HCT116 (cell line): Measurements from ENCODE around the gene KRTAP5-9. TPM values are rescaled to one million over a fixed set of nuclear protein-coding genes. Genes with fewer than 3 reads are reported as not detected.

Experiments used
- ATAC-seq: fragments of 200-7000 bp; cut with Tn5 transposase; 2 replicates; pipeline ENCODE4 v1.9.1; 2020; ENCODE audit warnings: mild to moderate bottlenecking, moderate library complexity
- BruUV-seq: library from RNA; stranded (reverse); fragments of 400-500 nt; replicated peaks from 2 replicates; lab custom pipeline; 2021; lab: Mats Ljungman, UMichigan
- CTCF ChIA-PET: fragments of 300-600 bp; sonication (Branson Sonifier 250); formaldehyde crosslinking; loops from one replicate; lab custom pipeline; 2021; ENCODE audit warnings: antibody characterized with exemption; lab: Charles Lee
- POLR2A ChIA-PET: fragments of 300-600, 350-600 bp; sonication (Branson Sonifier 250); formaldehyde crosslinking; loops from one replicate; lab custom pipeline; 2021; ENCODE audit warnings: antibody characterized with exemption; lab: Charles Lee
- RAD21 ChIA-PET, 2 experiments: fragments of 300-600 bp; sonication (Branson Sonifier 250); formaldehyde crosslinking; loops; one replicate each; lab custom pipeline; 2023; ENCODE audit warnings: low total read pairs in 2 of 2; ENCODE audit not compliant: uncharacterized antibody in 2 of 2, unreplicated experiment in 2 of 2, low non-redundant PET in 1 of 2; lab: Charles Lee
- DNase-seq: peaks from one replicate; pipeline ENCODE4 v3.0.0-alpha.2; 2010; ENCODE audit warnings: low read depth, low spot score
- H2AFZ ChIP-seq: fragments of 200-600 bp; shearing (Covaris generic), sonication (generic); 2 replicates; pipeline ENCODE4 v1.6.1; 2017; ENCODE audit warnings: low read depth, mixed run types, mixed read lengths, antibody characterized with exemption, low read length; ENCODE audit not compliant: poor library complexity, severe bottlenecking
- H3K27ac ChIP-seq: 2 replicates; pipeline ENCODE4 v1.5.1; 2012; ENCODE audit warnings: low read depth, low read length
- H3K27me3 ChIP-seq: fragments of 200-600 bp; sonication (generic); 2 replicates; pipeline ENCODE4 v1.6.1; 2016; ENCODE audit warnings: mixed run types, low read length, mixed read lengths; ENCODE audit not compliant: insufficient read depth
- H3K36me3 ChIP-seq, 2 experiments: fragments of 200-500 bp in 1 of 2; fragments of 200-600 bp in 1 of 2; sonication (Bioruptor generic) in 1 of 2; sonication (generic) in 1 of 2; 2 replicates each; pipeline versions ENCODE4 v1.5.1 to v1.6.1; 2014 to 2016; ENCODE audit warnings: low read length in 2 of 2, inconsistent platforms in 1 of 2, mixed read lengths in 1 of 2, mixed run types in 1 of 2; ENCODE audit not compliant: insufficient read depth in 2 of 2, control insufficient read depth in 1 of 2
- H3K4me1 ChIP-seq, 2 experiments: fragments of 200-600 bp in 1 of 2; sonication (generic) in 1 of 2; 2 replicates each; pipeline versions ENCODE4 v1.5.1 to v1.6.1; 2012 to 2017; ENCODE audit warnings: low read length in 2 of 2, inconsistent platforms in 1 of 2, mild to moderate bottlenecking in 1 of 2, mixed read lengths in 1 of 2, mixed run types in 1 of 2, moderate library complexity in 1 of 2; ENCODE audit not compliant: insufficient read depth in 2 of 2, control insufficient read depth in 1 of 2
- H3K4me2 ChIP-seq: fragments of 200-600 bp; sonication (generic); 2 replicates; pipeline ENCODE4 v1.6.1; 2017; ENCODE audit warnings: mixed run types, low read length, mixed read lengths
- H3K4me3 ChIP-seq, 2 experiments: fragments of 200-600 bp in 1 of 2; sonication (generic) in 1 of 2; replicated peaks in 1 of 2; 2 replicates each; pipeline ENCODE4 v1.5.1; 2011 to 2016; ENCODE audit warnings: low read length in 2 of 2, control low read depth in 1 of 2, low read depth in 1 of 2, mild to moderate bottlenecking in 1 of 2, mixed read lengths in 1 of 2, mixed run types in 1 of 2
- H3K79me2 ChIP-seq: fragments of 200-600 bp; sonication (generic); 2 replicates; pipeline ENCODE4 v1.6.1; 2017; ENCODE audit warnings: mild to moderate bottlenecking, mixed run types, low read length, moderate library complexity, mixed read lengths; ENCODE audit not compliant: insufficient read depth
- H3K9ac ChIP-seq: fragments of 200-600 bp; sonication (generic); 2 replicates; pipeline ENCODE4 v1.6.1; 2016; ENCODE audit warnings: low read length, mixed read lengths
- H3K9me2 ChIP-seq: fragments of 200-600 bp; sonication (generic), shearing (Covaris generic); 2 replicates; pipeline ENCODE4 v1.6.1; 2017; ENCODE audit warnings: mixed run types, mild to moderate bottlenecking, moderate library complexity; ENCODE audit not compliant: insufficient read depth
- H3K9me3 ChIP-seq, 2 experiments: fragments of 200-500 bp in 1 of 2; fragments of 200-600 bp in 1 of 2; sonication (Bioruptor generic) in 1 of 2; sonication (generic) in 1 of 2; 2 replicates each; pipeline ENCODE4 v1.6.1; 2014 to 2017; ENCODE audit warnings: low read length in 2 of 2, mixed read lengths in 2 of 2, inconsistent platforms in 1 of 2, low read depth in 1 of 2, mild to moderate bottlenecking in 1 of 2, mixed run types in 1 of 2, moderate library complexity in 1 of 2; ENCODE audit not compliant: control insufficient read depth in 1 of 2, insufficient read depth in 1 of 2
- H4K20me1 ChIP-seq: fragments of 200-600 bp; sonication (generic), shearing (Covaris generic); 2 replicates; pipeline ENCODE4 v1.6.1; 2017; ENCODE audit warnings: mixed run types, mild to moderate bottlenecking, moderate library complexity; ENCODE audit not compliant: insufficient read depth
- ELF1 ChIP-seq: IDR thresholded peaks from 2 replicates; pipeline ENCODE4 v1.6.1; 2012; ENCODE audit warnings: low read depth, borderline replicate concordance
- EZH2phosphoT487 ChIP-seq: fragments of 200-600 bp; IDR thresholded peaks from 2 replicates; pipeline ENCODE4 v1.6.1; 2018; ENCODE audit warnings: antibody characterized with exemption, borderline replicate concordance
- POLR2A ChIP-seq: IDR thresholded peaks from 2 replicates; pipeline ENCODE4 v1.7.0; 2011; ENCODE audit warnings: borderline replicate concordance; ENCODE audit not compliant: insufficient read depth, insufficient read length; ENCODE audit errors: extremely low read depth
- SIN3A ChIP-seq: IDR thresholded peaks from 2 replicates; pipeline ENCODE4 v1.6.1; 2012; ENCODE audit warnings: low read depth
- SRF ChIP-seq: IDR thresholded peaks from 2 replicates; pipeline ENCODE4 v1.6.1; 2012; ENCODE audit warnings: low read depth
- ZNF274 ChIP-seq: fragments of 200-500 bp; sonication (Bioruptor generic); IDR thresholded peaks from 2 replicates; pipeline ENCODE4 v1.6.1; 2014; ENCODE audit warnings: mild to moderate bottlenecking, low read depth, low read length, inconsistent platforms
- intact Hi-C: fragments of 100-400 bp; cut with micrococcal nuclease; formaldehyde crosslinking; loops from 2 replicates; pipeline ENCODE4 v1.10.0; 2022
- total RNA-seq: library from RNA; stranded (reverse); gene quantifications from one replicate; pipeline ENCODE4 v1.2.1, GENCODE V29; 2021; ENCODE audit not compliant: unreplicated experiment
- TF ChIP-seq, protein P1 (sequence below), 3 experiments: fragments of 200-600 bp in 1 of 3; sonication (generic) in 1 of 3; IDR thresholded peaks in 2 of 3; conservative IDR thresholded peaks in 1 of 3; 2 replicates each; pipeline ENCODE4 v1.5.1; 2012 to 2017; ENCODE audit warnings: low read depth in 2 of 3, low read length in 2 of 3, antibody characterized with exemption in 1 of 3, borderline replicate concordance in 1 of 3, control low read depth in 1 of 3, mild to moderate bottlenecking in 1 of 3, mixed read lengths in 1 of 3, mixed run types in 1 of 3, moderate library complexity in 1 of 3; ENCODE audit not compliant: insufficient read depth in 1 of 3
- TF ChIP-seq, protein P2 (sequence below): IDR thresholded peaks from 2 replicates; pipeline ENCODE4 v1.6.1; 2011; ENCODE audit warnings: mild to moderate bottlenecking, low read length, moderate library complexity; ENCODE audit not compliant: insufficient replicate concordance; ENCODE audit errors: extremely low read depth

The KRTAP5-9 gene
- total RNA-seq, 1 experiment from 2014 or later, result 0.27 TPM

DNA sequence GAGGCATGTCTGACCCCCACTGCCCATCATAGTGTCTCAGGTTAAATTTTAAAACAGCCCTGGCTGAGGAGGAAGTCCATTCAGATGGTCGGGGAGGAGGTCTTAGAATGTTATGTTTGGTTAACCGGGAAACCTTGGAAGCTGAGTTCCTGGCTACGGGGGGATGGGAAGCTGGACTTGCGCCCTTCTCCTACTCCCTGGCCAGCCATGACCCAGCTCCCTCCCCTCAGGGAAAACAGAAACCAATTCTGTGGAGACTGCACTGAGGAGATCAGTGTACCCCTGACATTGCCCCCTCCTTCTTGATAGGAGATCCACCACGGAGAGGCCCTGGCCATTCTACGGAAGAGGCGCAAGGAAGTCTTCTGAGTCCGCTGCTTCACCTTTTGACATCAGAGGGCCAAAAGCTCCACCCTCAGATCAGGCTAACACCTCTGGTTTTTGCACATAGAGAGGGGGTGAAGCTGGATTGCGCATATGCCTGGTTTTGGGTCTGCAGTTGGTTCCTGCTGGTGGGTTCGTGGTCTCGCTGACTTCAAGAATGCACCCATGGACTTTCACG, 2.7 kb upstream of the KRTAP5-9 start:
- ChIA-PET CTCF (no interaction called here), RAD21 (no interaction called here), POLR2A (no interaction called here)
- no peaks in the 10 kb centered on the region for H3K79me2 ChIP-seq
- no peak overlapping the region for H3K9ac ChIP-seq
- ATAC-seq, result no peak
- H3K27me3 ChIP-seq, result peaks cover 17% of the 10 kb centered on the region; the same call in 1 of the 2 replicates
- TF ChIP-seq SRF (no peak), ZNF274 (no peak), ELF1 (no peak), POLR2A (no peak), SIN3A (no peak), EZH2phosphoT487 (no peak)
- TF ChIP-seq, protein P1, sequence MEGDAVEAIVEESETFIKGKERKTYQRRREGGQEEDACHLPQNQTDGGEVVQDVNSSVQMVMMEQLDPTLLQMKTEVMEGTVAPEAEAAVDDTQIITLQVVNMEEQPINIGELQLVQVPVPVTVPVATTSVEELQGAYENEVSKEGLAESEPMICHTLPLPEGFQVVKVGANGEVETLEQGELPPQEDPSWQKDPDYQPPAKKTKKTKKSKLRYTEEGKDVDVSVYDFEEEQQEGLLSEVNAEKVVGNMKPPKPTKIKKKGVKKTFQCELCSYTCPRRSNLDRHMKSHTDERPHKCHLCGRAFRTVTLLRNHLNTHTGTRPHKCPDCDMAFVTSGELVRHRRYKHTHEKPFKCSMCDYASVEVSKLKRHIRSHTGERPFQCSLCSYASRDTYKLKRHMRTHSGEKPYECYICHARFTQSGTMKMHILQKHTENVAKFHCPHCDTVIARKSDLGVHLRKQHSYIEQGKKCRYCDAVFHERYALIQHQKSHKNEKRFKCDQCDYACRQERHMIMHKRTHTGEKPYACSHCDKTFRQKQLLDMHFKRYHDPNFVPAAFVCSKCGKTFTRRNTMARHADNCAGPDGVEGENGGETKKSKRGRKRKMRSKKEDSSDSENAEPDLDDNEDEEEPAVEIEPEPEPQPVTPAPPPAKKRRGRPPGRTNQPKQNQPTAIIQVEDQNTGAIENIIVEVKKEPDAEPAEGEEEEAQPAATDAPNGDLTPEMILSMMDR (IDR thresholded peaks at IDR 0.05 in 2 of 3, conservative IDR thresholded peaks at IDR 0.05 in 1 of 3; ENCODE audit: borderline replicate concordance in 1 of 3, insufficient read depth in 1 of 3, low read depth in 2 of 3, low read length in 2 of 3), result no peak
- TF ChIP-seq, protein P2, sequence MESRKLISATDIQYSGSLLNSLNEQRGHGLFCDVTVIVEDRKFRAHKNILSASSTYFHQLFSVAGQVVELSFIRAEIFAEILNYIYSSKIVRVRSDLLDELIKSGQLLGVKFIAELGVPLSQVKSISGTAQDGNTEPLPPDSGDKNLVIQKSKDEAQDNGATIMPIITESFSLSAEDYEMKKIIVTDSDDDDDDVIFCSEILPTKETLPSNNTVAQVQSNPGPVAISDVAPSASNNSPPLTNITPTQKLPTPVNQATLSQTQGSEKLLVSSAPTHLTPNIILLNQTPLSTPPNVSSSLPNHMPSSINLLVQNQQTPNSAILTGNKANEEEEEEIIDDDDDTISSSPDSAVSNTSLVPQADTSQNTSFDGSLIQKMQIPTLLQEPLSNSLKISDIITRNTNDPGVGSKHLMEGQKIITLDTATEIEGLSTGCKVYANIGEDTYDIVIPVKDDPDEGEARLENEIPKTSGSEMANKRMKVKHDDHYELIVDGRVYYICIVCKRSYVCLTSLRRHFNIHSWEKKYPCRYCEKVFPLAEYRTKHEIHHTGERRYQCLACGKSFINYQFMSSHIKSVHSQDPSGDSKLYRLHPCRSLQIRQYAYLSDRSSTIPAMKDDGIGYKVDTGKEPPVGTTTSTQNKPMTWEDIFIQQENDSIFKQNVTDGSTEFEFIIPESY, result no peak
- H3K27ac ChIP-seq, result no peak overlapping the region
- H3K36me3 ChIP-seq, result no peaks in the 10 kb centered on the region
- H2AFZ ChIP-seq, result no peak overlapping the region
- BruUV-seq, result no TSS peak
- H3K9me3 ChIP-seq, result no peaks in the 10 kb centered on the region
- no peaks in the 10 kb centered on the region for H4K20me1 ChIP-seq
- peaks cover 0 to 11% of the 10 kb centered on the region in 2 experiments; a peak in 2 of 4 replicates for H3K4me1 ChIP-seq
- DNase-seq, result no peak
- no peak overlapping the region for H3K4me2 ChIP-seq
- intact Hi-C loops, result no loop called here
- no peak overlapping the region for H3K4me3 ChIP-seq
- no peaks in the 10 kb centered on the region for H3K9me2 ChIP-seq
